Adrenal gland (tissue), 5 donors: ENCODE data around the gene TTC36.
A peak's percentile ranks its signal among the peaks of the same experiment; 100 is the strongest.

Source experiments
- CTCF ChIP-seq, 6 experiments: fragments of 450-650 bp in 4 of 6; fragments of 200-600 bp in 2 of 6; sonication (generic) in 1 of 6; IDR thresholded peaks; 1 replicate in 5 of 6; 2 replicates in 1 of 6; pipeline versions ENCODE4 v1.5.1 to v1.8.0; 2016 to 2021; ENCODE audit warnings: antibody characterized with exemption in 6 of 6, mild to moderate bottlenecking in 2 of 6, moderate library complexity in 1 of 6
- POLR2A ChIP-seq, 2 donors: fragments of 450-650 bp; IDR thresholded peaks; one replicate each; pipeline ENCODE4 v1.6.1; 2017; ENCODE audit warnings: antibody characterized with exemption in 2 of 2, mild to moderate bottlenecking in 2 of 2, moderate library complexity in 1 of 2
- donor health status: DM: no; HTN: no; CAD: no.

DNA sequence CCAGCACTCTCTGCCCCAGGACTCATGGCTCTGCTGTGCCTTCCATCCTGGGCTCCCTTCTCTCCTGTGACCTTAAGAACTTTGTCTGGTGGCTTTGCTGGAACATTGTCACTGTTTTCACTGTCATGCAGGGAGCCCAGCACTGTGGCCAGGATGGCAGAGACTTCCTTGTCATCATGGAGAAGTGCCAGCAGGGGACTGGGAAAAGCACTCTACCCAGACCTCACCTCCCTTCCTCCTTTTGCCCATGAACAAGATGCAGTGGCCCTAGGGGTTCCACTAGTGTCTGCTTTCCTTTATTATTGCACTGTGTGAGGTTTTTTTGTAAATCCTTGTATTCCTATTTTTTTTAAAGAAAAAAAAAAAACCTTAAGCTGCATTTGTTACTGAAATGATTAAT lies 2.9 kb upstream of the TTC36 start:
- TF ChIP-seq POLR2A (IDR thresholded peaks at IDR 0.05) (no peak), CTCF (IDR thresholded peaks at IDR 0.05) (peak in 1 of 6 experiments; percentile 8)
